Hepatocyte (in vitro differentiated cells): ENCODE measurements around the gene AMPD3.

Source experiments
- EZH2 ChIP-seq: fragments of 200-600 bp; sonication (generic); IDR thresholded peaks from 2 replicates; pipeline ENCODE4 v1.6.1; 2016; ENCODE audit warnings: antibody characterized with exemption, mild to moderate bottlenecking, borderline replicate concordance
- EZH2phosphoT487 ChIP-seq: fragments of 200-600 bp; sonication (generic); IDR thresholded peaks from one replicate; pipeline ENCODE4 v1.6.1; 2018; ENCODE audit warnings: antibody characterized with exemption, mild to moderate bottlenecking, low read depth, moderate library complexity; ENCODE audit not compliant: unreplicated experiment, severe bottlenecking
- TF ChIP-seq, protein P1 (sequence below): fragments of 200-600 bp; sonication (generic); IDR thresholded peaks from 2 replicates; pipeline ENCODE4 v1.5.1; 2016; ENCODE audit warnings: antibody characterized with exemption, mild to moderate bottlenecking; ENCODE audit not compliant: poor library complexity

DNA sequence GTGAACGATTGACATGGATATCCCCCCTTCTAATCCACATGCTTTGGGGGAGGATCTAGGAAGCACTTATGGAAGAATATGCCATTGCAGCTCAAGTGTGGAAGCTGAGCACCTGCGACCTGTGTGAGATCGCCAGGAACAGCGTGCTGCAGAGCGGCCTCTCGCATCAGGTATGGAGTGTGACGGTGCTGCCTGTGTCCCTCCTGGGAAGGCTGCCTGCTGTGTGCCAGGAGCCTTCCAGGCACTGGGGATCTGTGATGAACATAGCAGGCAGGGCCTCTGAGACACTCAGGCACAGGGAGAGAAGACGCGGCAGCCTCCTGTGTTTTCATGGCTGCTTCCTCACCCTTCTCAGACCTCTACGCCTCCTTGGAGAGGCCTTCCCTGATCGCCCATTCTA is 49.4 kb downstream of the AMPD3 start:
- TF ChIP-seq, protein P1, sequence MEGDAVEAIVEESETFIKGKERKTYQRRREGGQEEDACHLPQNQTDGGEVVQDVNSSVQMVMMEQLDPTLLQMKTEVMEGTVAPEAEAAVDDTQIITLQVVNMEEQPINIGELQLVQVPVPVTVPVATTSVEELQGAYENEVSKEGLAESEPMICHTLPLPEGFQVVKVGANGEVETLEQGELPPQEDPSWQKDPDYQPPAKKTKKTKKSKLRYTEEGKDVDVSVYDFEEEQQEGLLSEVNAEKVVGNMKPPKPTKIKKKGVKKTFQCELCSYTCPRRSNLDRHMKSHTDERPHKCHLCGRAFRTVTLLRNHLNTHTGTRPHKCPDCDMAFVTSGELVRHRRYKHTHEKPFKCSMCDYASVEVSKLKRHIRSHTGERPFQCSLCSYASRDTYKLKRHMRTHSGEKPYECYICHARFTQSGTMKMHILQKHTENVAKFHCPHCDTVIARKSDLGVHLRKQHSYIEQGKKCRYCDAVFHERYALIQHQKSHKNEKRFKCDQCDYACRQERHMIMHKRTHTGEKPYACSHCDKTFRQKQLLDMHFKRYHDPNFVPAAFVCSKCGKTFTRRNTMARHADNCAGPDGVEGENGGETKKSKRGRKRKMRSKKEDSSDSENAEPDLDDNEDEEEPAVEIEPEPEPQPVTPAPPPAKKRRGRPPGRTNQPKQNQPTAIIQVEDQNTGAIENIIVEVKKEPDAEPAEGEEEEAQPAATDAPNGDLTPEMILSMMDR: no peak
- no peak for TF ChIP-seq EZH2phosphoT487
- no peak for TF ChIP-seq EZH2
